ENCODE data around the gene CNTNAP2. TPM values are rescaled to one million over a fixed set of nuclear protein-coding genes. Genes with fewer than 3 reads are reported as not detected.

CNTNAP2 gene
- total and polyA plus RNA-seq, 2 of the 4 experiments (the other 2 are of a cell fraction): not detected

DNA sequence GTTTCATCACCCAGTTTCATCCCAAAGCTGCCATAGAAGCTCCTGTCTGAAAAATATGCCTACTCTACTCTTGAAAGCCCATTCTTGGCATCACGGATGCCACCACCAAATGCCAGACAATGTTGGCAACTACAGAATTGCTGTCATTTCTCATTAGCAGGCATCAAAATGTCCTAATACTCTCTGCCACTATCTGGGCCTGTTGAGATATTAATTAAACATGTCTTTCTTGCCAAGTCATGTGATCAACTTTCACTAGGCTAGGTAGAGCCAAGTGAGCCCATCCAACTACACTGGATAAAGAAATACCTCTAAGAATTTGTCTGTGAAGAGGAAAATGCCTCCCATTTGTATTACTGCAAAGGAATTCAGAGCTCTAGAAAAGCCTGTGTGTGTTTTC is 1380.6 kb downstream of the CNTNAP2 start:
- Histone ChIP-seq H3K9me1 (ENCODE audit: insufficient read depth, low read length) (no peaks in the 10 kb centered on the region), H3K4me1 (ENCODE audit: control insufficient read depth, insufficient read depth, low read length) (no peaks in the 10 kb centered on the region), H3K9me3 (ENCODE audit: control insufficient read depth, insufficient read depth, low read length) (no peaks in the 10 kb centered on the region), H3K4me2 (ENCODE audit: low read depth, low read length) (no peak overlapping the region), H3K56ac (ENCODE audit: extremely low read depth, insufficient read depth, low read length) (no peak overlapping the region), H3K27me3 (ENCODE audit: control insufficient read depth, insufficient read depth, low read length) (no peaks in the 10 kb centered on the region), H2AK9ac (replicated peaks; ENCODE audit: low read depth, low read length, poor library complexity) (no peak overlapping the region), H4K91ac (ENCODE audit: insufficient read depth, low read depth, low read length) (no peak overlapping the region), H3K14ac (replicated peaks; ENCODE audit: low read depth, low read length) (no peak overlapping the region), H3K4ac (ENCODE audit: low read depth, low read length) (no peak overlapping the region), H2BK5ac (ENCODE audit: low read depth, low read length, poor library complexity, severe bottlenecking) (no peak overlapping the region), H3K27ac (ENCODE audit: insufficient read depth, low read length) (no peak overlapping the region), H2AFZ (replicated peaks; ENCODE audit: low read length, poor library complexity) (no peak overlapping the region), H3K36me3 (ENCODE audit: control insufficient read depth, insufficient read depth, low read length) (no peaks in the 10 kb centered on the region), H4K20me1 (ENCODE audit: insufficient read depth, low read length) (no peaks in the 10 kb centered on the region), H2BK15ac (ENCODE audit: low read depth, low read length) (no peak overlapping the region), H4K8ac (ENCODE audit: low read depth in 2 of 2, low read length in 2 of 2) (no peak overlapping the region), H3K4me3 (ENCODE audit: insufficient read depth, low read depth, low read length) (no peak overlapping the region), H3K79me1 (ENCODE audit: low read depth in 1 of 2, low read length in 2 of 2) (no peaks in the 10 kb centered on the region), H3K9ac (ENCODE audit: low read depth, low read length) (no peak overlapping the region), H2BK20ac (ENCODE audit: low read depth, low read length) (no peak overlapping the region), H3K23ac (ENCODE audit: low read depth, low read length) (no peak overlapping the region), H2AK5ac (ENCODE audit: low read depth, low read length) (no peak overlapping the region), H2BK120ac (ENCODE audit: low read depth, low read length) (no peak overlapping the region), H4K5ac (ENCODE audit: low read depth, low read length) (no peak overlapping the region), H3K18ac (ENCODE audit: low read depth, low read length) (no peak overlapping the region)
- CTCF ChIA-PET: no interaction called here
- BruUV-seq (replicated peaks): no TSS peak
- DNase-seq (no peak), ATAC-seq (ENCODE audit: low read depth) (no peak)
- POLR2A ChIA-PET (ENCODE audit: unreplicated experiment): no interaction called here
- dilution Hi-C loops (cut with HindIII; ENCODE audit: low sequenced_read_pairs, unreplicated experiment) (no loop called here), in situ Hi-C loops (cut with MboI; ENCODE audit: low sequenced_read_pairs) (no loop called here), intact Hi-C loops (cut with micrococcal nuclease) (no loop called here)
- no peak for TF ChIP-seq NFE2L2 (IDR thresholded peaks at IDR 0.05; ENCODE audit: low read depth, low read length)
- no peak for TF ChIP-seq MAZ (IDR thresholded peaks at IDR 0.05; ENCODE audit: borderline replicate concordance, low read depth, low read length)
- no peak for TF ChIP-seq RCOR1 (IDR thresholded peaks at IDR 0.05; ENCODE audit: insufficient replicate concordance, low read length)
- no peak for TF ChIP-seq MAFK (IDR thresholded peaks at IDR 0.05; ENCODE audit: low read depth, low read length)
- no peak for TF ChIP-seq SMC3 (IDR thresholded peaks at IDR 0.05; ENCODE audit: low read depth, low read length)
- TF ChIP-seq POLR2A (IDR thresholded peaks at IDR 0.05; ENCODE audit: low read depth, low read length): no peak
- TF ChIP-seq RAD21 (IDR thresholded peaks at IDR 0.05; ENCODE audit: low read length): no peak
- no peak for TF ChIP-seq CHD1 (IDR thresholded peaks at IDR 0.05; ENCODE audit: low read depth, low read length)
- TF ChIP-seq, protein P1, sequence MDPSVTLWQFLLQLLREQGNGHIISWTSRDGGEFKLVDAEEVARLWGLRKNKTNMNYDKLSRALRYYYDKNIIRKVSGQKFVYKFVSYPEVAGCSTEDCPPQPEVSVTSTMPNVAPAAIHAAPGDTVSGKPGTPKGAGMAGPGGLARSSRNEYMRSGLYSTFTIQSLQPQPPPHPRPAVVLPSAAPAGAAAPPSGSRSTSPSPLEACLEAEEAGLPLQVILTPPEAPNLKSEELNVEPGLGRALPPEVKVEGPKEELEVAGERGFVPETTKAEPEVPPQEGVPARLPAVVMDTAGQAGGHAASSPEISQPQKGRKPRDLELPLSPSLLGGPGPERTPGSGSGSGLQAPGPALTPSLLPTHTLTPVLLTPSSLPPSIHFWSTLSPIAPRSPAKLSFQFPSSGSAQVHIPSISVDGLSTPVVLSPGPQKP (IDR thresholded peaks at IDR 0.05; ENCODE audit: borderline replicate concordance, low read depth, low read length): no peak
- TF ChIP-seq, protein P2, sequence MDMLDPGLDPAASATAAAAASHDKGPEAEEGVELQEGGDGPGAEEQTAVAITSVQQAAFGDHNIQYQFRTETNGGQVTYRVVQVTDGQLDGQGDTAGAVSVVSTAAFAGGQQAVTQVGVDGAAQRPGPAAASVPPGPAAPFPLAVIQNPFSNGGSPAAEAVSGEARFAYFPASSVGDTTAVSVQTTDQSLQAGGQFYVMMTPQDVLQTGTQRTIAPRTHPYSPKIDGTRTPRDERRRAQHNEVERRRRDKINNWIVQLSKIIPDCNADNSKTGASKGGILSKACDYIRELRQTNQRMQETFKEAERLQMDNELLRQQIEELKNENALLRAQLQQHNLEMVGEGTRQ (IDR thresholded peaks at IDR 0.05; ENCODE audit: low read depth, low read length): no peak
- no peak for TF ChIP-seq MXI1 (IDR thresholded peaks at IDR 0.05; ENCODE audit: borderline replicate concordance, low read depth, low read length)
- no peak for TF ChIP-seq CEBPB (IDR thresholded peaks at IDR 0.05; ENCODE audit: low read depth, low read length)
- no peak for TF ChIP-seq FOS (IDR thresholded peaks at IDR 0.05; ENCODE audit: low read depth, low read length)
- TF ChIP-seq, protein P3, sequence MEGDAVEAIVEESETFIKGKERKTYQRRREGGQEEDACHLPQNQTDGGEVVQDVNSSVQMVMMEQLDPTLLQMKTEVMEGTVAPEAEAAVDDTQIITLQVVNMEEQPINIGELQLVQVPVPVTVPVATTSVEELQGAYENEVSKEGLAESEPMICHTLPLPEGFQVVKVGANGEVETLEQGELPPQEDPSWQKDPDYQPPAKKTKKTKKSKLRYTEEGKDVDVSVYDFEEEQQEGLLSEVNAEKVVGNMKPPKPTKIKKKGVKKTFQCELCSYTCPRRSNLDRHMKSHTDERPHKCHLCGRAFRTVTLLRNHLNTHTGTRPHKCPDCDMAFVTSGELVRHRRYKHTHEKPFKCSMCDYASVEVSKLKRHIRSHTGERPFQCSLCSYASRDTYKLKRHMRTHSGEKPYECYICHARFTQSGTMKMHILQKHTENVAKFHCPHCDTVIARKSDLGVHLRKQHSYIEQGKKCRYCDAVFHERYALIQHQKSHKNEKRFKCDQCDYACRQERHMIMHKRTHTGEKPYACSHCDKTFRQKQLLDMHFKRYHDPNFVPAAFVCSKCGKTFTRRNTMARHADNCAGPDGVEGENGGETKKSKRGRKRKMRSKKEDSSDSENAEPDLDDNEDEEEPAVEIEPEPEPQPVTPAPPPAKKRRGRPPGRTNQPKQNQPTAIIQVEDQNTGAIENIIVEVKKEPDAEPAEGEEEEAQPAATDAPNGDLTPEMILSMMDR (conservative IDR thresholded peaks at IDR 0.05; ENCODE audit: low read depth, low read length): no peak
- no peak for TF ChIP-seq RFX5 (IDR thresholded peaks at IDR 0.05; ENCODE audit: low read depth, low read length)
- no peak for TF ChIP-seq BHLHE40 (IDR thresholded peaks at IDR 0.05; ENCODE audit: low read depth, low read length)
- WGBS, 2 experiments (ENCODE audit: extremely low coverage in 2 of 2, insufficient read length in 1 of 2): 83% methylated on average over 1 of the region's 1 CpG; no CpG with 5 or more reads in 1 of the 2 experiments
